Measurements from ENCODE around the gene GLIS1. TPM values are rescaled to one million over a fixed set of nuclear protein-coding genes. Genes with fewer than 3 reads are reported as not detected.

The GLIS1 gene
- total RNA-seq, 1 experiment from 2014 or later, result 0.39 TPM

DNA sequence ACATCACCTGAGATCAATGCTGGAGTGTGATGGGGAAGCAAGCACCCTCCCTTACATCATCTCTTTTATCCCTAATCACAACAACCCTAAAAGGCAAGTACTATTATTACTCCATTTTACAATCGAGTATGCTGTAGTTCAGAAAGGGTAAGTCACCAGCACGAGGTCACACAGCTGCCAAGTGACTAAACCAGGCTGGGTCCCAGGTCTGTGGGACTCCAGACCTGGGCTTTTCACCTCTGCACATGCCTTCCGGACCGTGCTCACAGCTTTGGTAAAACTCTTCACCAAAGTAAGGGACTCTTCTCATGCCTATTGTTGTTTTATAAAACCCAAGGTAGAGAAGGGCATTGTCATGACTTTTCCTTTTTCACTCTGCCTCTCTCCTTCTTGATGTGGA is 148.9 kb downstream of the GLIS1 start:
- Histone ChIP-seq H2AFZ (ENCODE audit: low read depth, low read length, poor library complexity, severe bottlenecking) (no peak overlapping the region), H3K27me3 (ENCODE audit: insufficient read depth, low read length) (peaks cover 5% of the 10 kb centered on the region; the same call in 1 of the 2 replicates), H3K9me3 (ENCODE audit: control insufficient read depth in 1 of 2, insufficient read depth in 1 of 2, low read depth in 1 of 2, low read length in 2 of 2) (no peaks in the 10 kb centered on the region), H3K27ac (ENCODE audit: low read depth, low read length) (no peak overlapping the region), H3K36me3 (ENCODE audit: control insufficient read depth in 1 of 2, insufficient read depth in 2 of 2, low read length in 2 of 2) (no peaks in the 10 kb centered on the region), H3K79me2 (ENCODE audit: insufficient read depth, low read length) (no peaks in the 10 kb centered on the region), H3K4me1 (ENCODE audit: control insufficient read depth in 1 of 2, insufficient read depth in 2 of 2, low read length in 2 of 2) (peaks cover 0 to 3% of the 10 kb centered on the region in 2 experiments; a peak in 1 of 4 replicates), H4K20me1 (ENCODE audit: insufficient read depth) (no peaks in the 10 kb centered on the region), H3K4me3 (replicated peaks in 1 of 2; ENCODE audit: low read depth in 1 of 2, low read length in 2 of 2) (no peak overlapping the region), H3K9ac (ENCODE audit: low read length) (no peak overlapping the region), H3K9me2 (ENCODE audit: insufficient read depth) (no peaks in the 10 kb centered on the region), H3K4me2 (ENCODE audit: low read length) (no peak overlapping the region)
- intact Hi-C loops (cut with micrococcal nuclease), result no loop called here
- no peak for TF ChIP-seq ATF3 (IDR thresholded peaks at IDR 0.05)
- no peak for TF ChIP-seq SRF (IDR thresholded peaks at IDR 0.05; ENCODE audit: low read depth)
- TF ChIP-seq YY1 (IDR thresholded peaks at IDR 0.05; ENCODE audit: extremely low read depth, insufficient replicate concordance, low read depth, low read length), result no peak
- TF ChIP-seq CEBPB (IDR thresholded peaks at IDR 0.05; ENCODE audit: low read depth), result no peak
- TF ChIP-seq TCF7L2 (IDR thresholded peaks at IDR 0.05; ENCODE audit: borderline replicate concordance, extremely low read depth, insufficient read depth, insufficient read length), result no peak
- TF ChIP-seq POLR2AphosphoS5 (IDR thresholded peaks at IDR 0.05; ENCODE audit: low read depth, low read length), result no peak
- ChIA-PET POLR2A (no interaction called here), CTCF (no interaction called here), RAD21 (ENCODE audit: low non-redundant PET in 1 of 2, low total read pairs in 2 of 2, uncharacterized antibody in 2 of 2, unreplicated experiment in 2 of 2) (no interaction called here)
- ATAC-seq (no peak), DNase-seq (ENCODE audit: low read depth, low spot score) (no peak)
- no TSS peak for BruUV-seq (replicated peaks)

GRCh38 chr1:53589043-53589887 is 149.7 kb downstream of the GLIS1 start:
- no peak for DNase-seq (ENCODE audit: low read depth, low spot score)
- BruUV-seq (replicated peaks), result no TSS peak
- H3K9me2 ChIP-seq (ENCODE audit: insufficient read depth), result no peaks in the 10 kb centered on the region
- no peaks in the 10 kb centered on the region for H3K36me3 ChIP-seq (ENCODE audit: control insufficient read depth in 1 of 2, insufficient read depth in 2 of 2, low read length in 2 of 2)
- no peak for ATAC-seq
- peaks cover 9% of the 10 kb centered on the region; the same call in 1 of the 2 replicates for H3K27me3 ChIP-seq (ENCODE audit: insufficient read depth, low read length)
- TF ChIP-seq, protein P1, sequence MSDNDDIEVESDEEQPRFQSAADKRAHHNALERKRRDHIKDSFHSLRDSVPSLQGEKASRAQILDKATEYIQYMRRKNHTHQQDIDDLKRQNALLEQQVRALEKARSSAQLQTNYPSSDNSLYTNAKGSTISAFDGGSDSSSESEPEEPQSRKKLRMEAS (IDR thresholded peaks at IDR 0.05), result no peak
- TF ChIP-seq YY1 (IDR thresholded peaks at IDR 0.05; ENCODE audit: extremely low read depth, insufficient replicate concordance, low read depth, low read length), result no peak
- no peak for TF ChIP-seq EZH2 (IDR thresholded peaks at IDR 0.05)
- TF ChIP-seq ZFX (IDR thresholded peaks at IDR 0.05), result no peak
- no peak for TF ChIP-seq CEBPB (IDR thresholded peaks at IDR 0.05; ENCODE audit: low read depth)
- TF ChIP-seq EGR1 (IDR thresholded peaks at IDR 0.05; ENCODE audit: low read depth), result no peak
- no peak for TF ChIP-seq RAD21 (IDR thresholded peaks at IDR 0.05; ENCODE audit: low read depth)
- H3K4me2 ChIP-seq (ENCODE audit: low read length), result no peak overlapping the region
- no peak overlapping the region for H3K4me3 ChIP-seq (replicated peaks in 1 of 2; ENCODE audit: low read depth in 1 of 2, low read length in 2 of 2)
- H3K9ac ChIP-seq (ENCODE audit: low read length), result no peak overlapping the region
- RAD21 ChIA-PET (ENCODE audit: low non-redundant PET in 1 of 2, low total read pairs in 2 of 2, uncharacterized antibody in 2 of 2, unreplicated experiment in 2 of 2), result no interaction called here
- intact Hi-C loops (cut with micrococcal nuclease), result no loop called here
- H4K20me1 ChIP-seq (ENCODE audit: insufficient read depth), result no peaks in the 10 kb centered on the region
- peaks cover 0 to 3% of the 10 kb centered on the region in 2 experiments; a peak in 1 of 4 replicates for H3K4me1 ChIP-seq (ENCODE audit: control insufficient read depth in 1 of 2, insufficient read depth in 2 of 2, low read length in 2 of 2)
- no peaks in the 10 kb centered on the region for H3K79me2 ChIP-seq (ENCODE audit: insufficient read depth, low read length)
- CTCF ChIA-PET, result no interaction called here
- POLR2A ChIA-PET, result no interaction called here
- no peak overlapping the region for H3K27ac ChIP-seq (ENCODE audit: low read depth, low read length)
- no peak overlapping the region for H2AFZ ChIP-seq (ENCODE audit: low read depth, low read length, poor library complexity, severe bottlenecking)
- no peaks in the 10 kb centered on the region for H3K9me3 ChIP-seq (ENCODE audit: control insufficient read depth in 1 of 2, insufficient read depth in 1 of 2, low read depth in 1 of 2, low read length in 2 of 2)
